SJSA1 (cell line): ENCODE data around the gene TMEM182. TPM values are rescaled to one million over a fixed set of nuclear protein-coding genes. Genes with fewer than 3 reads are reported as not detected.

Experiments
- DNase-seq, 2 experiments: peaks; one replicate each; pipeline ENCODE4 v3.0.0-alpha.2; 2015 to 2020; ENCODE audit warnings: low spot score in 2 of 2, low read depth in 1 of 2
- H3K27ac ChIP-seq: fragments of 250-450 bp; sonication (Bioruptor Pico); 2 replicates; pipeline ENCODE4 v1.5.1; 2020; ENCODE audit warnings: mild to moderate bottlenecking, moderate library complexity
- H3K27me3 ChIP-seq: fragments of 250-450 bp; sonication (Bioruptor Pico); replicated peaks from 2 replicates; pipeline ENCODE4 v1.5.1; 2020; ENCODE audit warnings: mild to moderate bottlenecking, moderate library complexity
- H3K36me3 ChIP-seq: fragments of 250-450 bp; sonication (Bioruptor Pico); 2 replicates; pipeline ENCODE4 v1.5.1; 2020; ENCODE audit warnings: mild to moderate bottlenecking
- H3K4me1 ChIP-seq: fragments of 250-450 bp; sonication (Bioruptor Pico); replicated peaks from 2 replicates; pipeline ENCODE4 v1.6.1; 2021; ENCODE audit warnings: mild to moderate bottlenecking
- H3K4me3 ChIP-seq: fragments of 250-450 bp; sonication (Bioruptor Pico); 2 replicates; pipeline ENCODE4 v1.5.1; 2020; ENCODE audit warnings: mild to moderate bottlenecking
- H3K9me3 ChIP-seq: fragments of 250-450 bp; sonication (Bioruptor Pico); replicated peaks from 2 replicates; pipeline ENCODE4 v1.5.1; 2020; ENCODE audit warnings: mild to moderate bottlenecking
- total RNA-seq: library from RNA; depleted of rRNA; stranded (reverse); fragments of >200 nt; shearing (Covaris generic); gene quantifications from 2 replicates; pipeline ENCODE4 v1.2.3, GENCODE V29; 2014; rRNA removed

The TMEM182 gene
- 2.9 and 3.7 TPM in 2 replicates for total RNA-seq

DNA sequence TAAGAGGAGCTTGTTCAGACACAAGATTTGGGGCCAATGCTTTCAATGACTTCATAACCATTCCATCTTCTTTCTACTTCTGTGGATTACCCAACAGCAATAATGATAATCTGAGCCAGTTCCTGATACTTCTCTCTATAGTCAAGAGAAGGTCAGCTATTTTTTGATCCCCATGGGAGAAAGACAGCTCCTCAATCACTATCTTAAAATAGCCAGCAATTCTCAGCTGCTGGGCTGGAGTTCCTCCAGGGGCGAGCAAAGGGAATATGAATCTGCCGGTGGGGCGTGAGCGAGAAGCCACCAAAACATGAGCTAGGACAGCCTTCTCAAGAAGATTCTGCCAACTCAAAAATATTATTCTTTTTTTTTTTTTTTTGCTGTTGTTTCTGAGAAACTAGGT lies at the start of gene TMEM182:
TMEM182 (plus strand) TSS at position 269 of the 400 bp plus-strand sequence. CDS start 187 bp downstream, outside the sequence.
- Histone ChIP-seq H3K9me3 (no peaks in the 10 kb centered on the region), H3K27me3 (no peaks in the 10 kb centered on the region), H3K27ac (no peak within 1 kb of the TSS), H3K36me3 (no peaks in the 10 kb centered on the region), H3K4me1 (no peaks in the 10 kb centered on the region), H3K4me3 (no peak within 1 kb of the TSS)
- no peak for DNase-seq

DNA sequence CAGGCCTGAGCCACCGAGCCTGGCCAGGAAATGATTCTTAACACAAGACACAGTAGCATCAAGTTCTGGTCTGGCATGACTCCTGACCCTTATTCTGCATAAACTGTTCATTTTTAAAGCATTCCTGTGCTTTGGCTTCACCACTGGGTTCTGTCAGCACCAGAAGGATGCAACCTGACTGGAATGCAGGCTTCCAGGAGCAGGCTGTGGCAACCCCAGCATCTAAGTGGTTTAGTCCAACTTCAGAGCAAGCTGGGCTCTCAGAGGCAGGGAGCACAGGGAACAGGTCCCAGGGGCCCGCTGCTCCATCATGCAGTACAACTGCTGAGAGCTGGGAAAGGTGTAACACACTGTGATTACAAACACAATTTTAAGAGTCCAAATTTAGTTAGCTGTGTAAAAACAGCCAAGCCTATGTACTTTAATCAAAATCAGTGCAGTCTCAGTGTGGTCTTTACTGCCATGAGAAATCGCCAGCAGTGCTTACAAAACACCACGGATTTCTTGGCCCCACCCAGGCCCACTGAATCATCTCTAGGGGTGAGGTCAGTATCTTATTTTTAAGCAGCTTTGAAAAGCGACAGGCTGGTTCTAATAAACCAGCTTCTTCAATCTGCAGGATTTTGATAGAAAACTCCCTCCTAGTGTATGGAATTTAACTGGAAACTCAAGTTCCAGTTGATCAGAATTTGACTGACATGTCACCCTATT lies 44.4 kb upstream of the TMEM182 start:
- Histone ChIP-seq H3K9me3 (no peaks in the 10 kb centered on the region), H3K4me3 (no peak overlapping the region), H3K36me3 (peaks cover 12% of the 10 kb centered on the region), H3K4me1 (no peaks in the 10 kb centered on the region), H3K27ac (no peak overlapping the region), H3K27me3 (no peaks in the 10 kb centered on the region)
- DNase-seq = no peak

GRCh38 chr2:102718387-102719316 lies 43.2 kb upstream of the TMEM182 start:
- Histone ChIP-seq H3K27me3 (no peaks in the 10 kb centered on the region), H3K4me1 (no peaks in the 10 kb centered on the region), H3K36me3 (peaks cover 16% of the 10 kb centered on the region), H3K27ac (no peak overlapping the region), H3K4me3 (no peak overlapping the region), H3K9me3 (no peaks in the 10 kb centered on the region)
- no peak for DNase-seq

DNA sequence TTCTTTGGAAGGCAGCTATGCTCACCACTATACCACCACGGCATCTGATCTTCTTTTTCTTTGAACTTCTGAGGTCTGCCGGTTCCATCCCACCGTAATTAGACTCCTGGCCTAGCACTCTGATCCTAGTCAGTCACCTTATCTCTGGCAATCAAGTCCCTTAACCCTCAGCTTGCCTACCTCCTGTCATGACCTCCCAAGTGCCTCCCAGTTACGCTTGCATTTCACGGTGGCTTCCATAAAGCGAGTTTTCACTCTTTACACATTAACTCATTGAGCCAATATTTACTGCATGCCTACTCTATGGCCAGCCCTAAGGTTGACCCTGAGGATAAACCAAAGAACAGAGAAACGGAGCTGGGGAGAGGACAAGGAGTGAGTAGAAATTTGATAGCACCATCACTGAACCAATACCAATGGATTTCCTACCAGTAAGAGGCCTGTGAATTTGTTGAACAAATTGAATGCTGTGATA lies 37.8 kb upstream of the TMEM182 start:
- no peak for DNase-seq
- H3K4me3 ChIP-seq = no peak overlapping the region
- H3K4me1 ChIP-seq = no peaks in the 10 kb centered on the region
- H3K36me3 ChIP-seq = peaks cover 9% of the 10 kb centered on the region
- no peaks in the 10 kb centered on the region for H3K9me3 ChIP-seq
- H3K27me3 ChIP-seq = no peaks in the 10 kb centered on the region
- H3K27ac ChIP-seq = no peak overlapping the region

- H3K4me3 ChIP-seq = no peak overlapping the region
These were observed 37.3 kb upstream of the TMEM182 start for GRCh38 chr2:102724553-102724952.

GRCh38 chr2:102726128-102727087 lies 35.4 kb upstream of the TMEM182 start:
- Histone ChIP-seq H3K27me3 (no peaks in the 10 kb centered on the region), H3K36me3 (peaks cover 17% of the 10 kb centered on the region), H3K27ac (no peak overlapping the region), H3K4me1 (no peaks in the 10 kb centered on the region), H3K9me3 (no peaks in the 10 kb centered on the region), H3K4me3 (no peak overlapping the region)
- no peak for DNase-seq

More at GRCh38 chr2:102724553-102724952, 37.3 kb upstream of the TMEM182 start:
- no peaks in the 10 kb centered on the region for H3K9me3 ChIP-seq
- H3K36me3 ChIP-seq = peaks cover 9% of the 10 kb centered on the region
- no peak overlapping the region for H3K27ac ChIP-seq
- DNase-seq = no peak
- H3K4me1 ChIP-seq = no peaks in the 10 kb centered on the region
- H3K27me3 ChIP-seq = no peaks in the 10 kb centered on the region

- Histone ChIP-seq H3K27ac (no peak overlapping the region), H3K27me3 (no peaks in the 10 kb centered on the region), H3K36me3 (peaks cover 15% of the 10 kb centered on the region; the same call in 1 of the 2 replicates), H3K4me1 (peaks cover 9% of the 10 kb centered on the region; the same call in 1 of the 2 replicates), H3K4me3 (peak overlapping the region; percentile 86), H3K9me3 (no peaks in the 10 kb centered on the region; the same call in 1 of the 2 replicates)
- DNase-seq = no peak
These were observed 26.3 kb upstream of the TMEM182 start for GRCh38 chr2:102735416-102736109.

DNA sequence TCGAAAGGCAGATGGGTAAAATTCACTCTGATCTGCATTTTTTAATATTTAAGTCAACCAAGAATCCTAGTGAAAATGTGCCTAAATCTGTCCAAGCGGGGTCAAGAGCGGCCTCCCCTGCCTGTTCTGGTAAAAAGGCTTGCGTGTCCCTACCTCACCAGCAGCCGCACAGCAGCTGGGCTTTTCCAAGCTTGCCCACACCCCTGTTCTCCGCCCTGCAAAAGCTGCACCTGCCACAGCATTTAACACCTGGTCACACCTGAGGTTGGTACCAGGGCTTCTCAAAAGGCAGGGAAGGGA lies 25.8 kb upstream of the TMEM182 start:
- no peak for DNase-seq
- no peaks in the 10 kb centered on the region for H3K27me3 ChIP-seq
- peak overlapping the region; percentile 86 for H3K4me3 ChIP-seq
- peaks cover 9% of the 10 kb centered on the region; the same call in 1 of the 2 replicates for H3K4me1 ChIP-seq
- no peaks in the 10 kb centered on the region; the same call in 1 of the 2 replicates for H3K9me3 ChIP-seq
- peaks cover 11% of the 10 kb centered on the region; the same call in 1 of the 2 replicates for H3K36me3 ChIP-seq
- H3K27ac ChIP-seq = no peak overlapping the region

GRCh38 chr2:102736410-102737409 lies 25.1 kb upstream of the TMEM182 start:
- Histone ChIP-seq H3K27me3 (no peaks in the 10 kb centered on the region), H3K27ac (no peak overlapping the region), H3K4me3 (peak overlapping the region; percentile 86), H3K36me3 (peaks cover 7% of the 10 kb centered on the region; the same call in 1 of the 2 replicates), H3K9me3 (no peaks in the 10 kb centered on the region; the same call in 1 of the 2 replicates), H3K4me1 (peaks cover 9% of the 10 kb centered on the region; the same call in 1 of the 2 replicates)
- peak; percentile 72 to 74 for DNase-seq

DNA sequence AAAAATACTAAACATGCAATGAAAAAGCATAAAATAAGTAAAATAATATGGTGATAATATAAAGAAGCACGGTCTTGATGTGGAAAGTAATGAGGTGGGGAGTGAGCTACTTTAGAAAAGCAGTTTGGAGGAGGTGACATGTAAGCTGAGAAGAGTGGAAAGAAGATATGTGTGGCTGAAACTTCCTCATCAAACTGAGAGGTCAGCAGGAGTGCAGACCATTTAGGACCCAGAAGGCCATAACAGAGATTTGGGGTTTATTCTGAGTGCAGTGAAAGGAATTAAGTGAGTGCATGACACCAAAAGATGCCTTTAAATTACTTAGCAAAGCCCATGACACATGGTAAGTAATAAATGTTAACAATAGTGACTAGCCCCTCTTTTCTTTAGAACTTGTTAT lies 24.4 kb upstream of the TMEM182 start:
- Histone ChIP-seq H3K4me3 (peak overlapping the region; percentile 86; the same call in 1 of the 2 replicates), H3K36me3 (0 out of 2 replicates have a peak, but pooled peaks cover 3% of the 10 kb centered on the region), H3K9me3 (no peaks in the 10 kb centered on the region; the same call in 1 of the 2 replicates), H3K27me3 (no peaks in the 10 kb centered on the region), H3K27ac (no peak overlapping the region), H3K4me1 (peaks cover 9% of the 10 kb centered on the region; the same call in 1 of the 2 replicates)
- no peak for DNase-seq

GRCh38 chr2:102743259-102743658 lies 18.6 kb upstream of the TMEM182 start:
- no peak overlapping the region for H3K4me3 ChIP-seq
- no peaks in the 10 kb centered on the region for H3K27me3 ChIP-seq
- H3K9me3 ChIP-seq = no peaks in the 10 kb centered on the region
- H3K27ac ChIP-seq = no peak overlapping the region
- no peaks in the 10 kb centered on the region for H3K36me3 ChIP-seq
- DNase-seq = no peak
- H3K4me1 ChIP-seq = no peaks in the 10 kb centered on the region
